HG03520 (cell line): ENCODE measurements around the gene PDIK1L.

Experiments used
- ATAC-seq: cut with Tn5 transposase; IDR thresholded peaks from one replicate; pipeline ENCODE4 v1.9.1; 2021; ENCODE audit warnings: mild to moderate bottlenecking, moderate library complexity; ENCODE audit not compliant: unreplicated experiment

Gene PDIK1L

GRCh38 chr1:26111530-26112406, at the start of gene PDIK1L:
TSS of gene PDIK1L (plus strand) at chr1:26111824. CDS start at chr1:26114309, 2,485 bp downstream.
- peak; percentile 65 for ATAC-seq

- ATAC-seq, result no peak
Measured at GRCh38 chr1:26064553-26064952, 47.1 kb upstream of the PDIK1L start.

- ATAC-seq, result no peak
Measured at GRCh38 chr1:26066160-26066559, 45.5 kb upstream of the PDIK1L start.

- ATAC-seq, result no peak
Measured at GRCh38 chr1:26066857-26067256, 44.8 kb upstream of the PDIK1L start.

GRCh38 chr1:26067432-26067911, 44.2 kb upstream of the PDIK1L start, which contains the start of gene TRIM63:
TSS of gene TRIM63 (minus strand) at chr1:26067630. CDS start at chr1:26067494, 136 bp downstream.
- no peak for ATAC-seq

- no peak for ATAC-seq
Measured at GRCh38 chr1:26069941-26070295, 41.7 kb upstream of the PDIK1L start.

GRCh38 chr1:26070296-26070962, 41.2 kb upstream of the PDIK1L start:
- ATAC-seq, result no peak

- ATAC-seq, result no peak
Measured at GRCh38 chr1:26070963-26071342, 40.7 kb upstream of the PDIK1L start.

- ATAC-seq, result no peak
Measured at GRCh38 chr1:26072305-26072704, 39.3 kb upstream of the PDIK1L start.

- no peak for ATAC-seq
Measured at GRCh38 chr1:26075421-26076144, 36.0 kb upstream of the PDIK1L start.

GRCh38 chr1:26077524-26077923, 34.1 kb upstream of the PDIK1L start:
- no peak for ATAC-seq

GRCh38 chr1:26078286-26079177, 33.1 kb upstream of the PDIK1L start:
- ATAC-seq, result no peak

- no peak for ATAC-seq
Measured at GRCh38 chr1:26079178-26079563, 32.5 kb upstream of the PDIK1L start.

GRCh38 chr1:26079960-26080814, 31.4 kb upstream of the PDIK1L start:
- ATAC-seq, result no peak

GRCh38 chr1:26081267-26082019, 30.2 kb upstream of the PDIK1L start:
- ATAC-seq, result no peak

- ATAC-seq, result no peak
Measured at GRCh38 chr1:26082020-26082350, 29.6 kb upstream of the PDIK1L start.

- ATAC-seq, result no peak
Measured at GRCh38 chr1:26083208-26083607, 28.4 kb upstream of the PDIK1L start.

- ATAC-seq, result no peak
Measured at GRCh38 chr1:26084091-26084561, 27.5 kb upstream of the PDIK1L start.

- no peak for ATAC-seq
Measured at GRCh38 chr1:26084844-26085243, 26.8 kb upstream of the PDIK1L start.
